Measurements from ENCODE around the gene C1RL.
A peak's percentile ranks its signal among the peaks of the same experiment; 100 is the strongest.

The C1RL gene

DNA sequence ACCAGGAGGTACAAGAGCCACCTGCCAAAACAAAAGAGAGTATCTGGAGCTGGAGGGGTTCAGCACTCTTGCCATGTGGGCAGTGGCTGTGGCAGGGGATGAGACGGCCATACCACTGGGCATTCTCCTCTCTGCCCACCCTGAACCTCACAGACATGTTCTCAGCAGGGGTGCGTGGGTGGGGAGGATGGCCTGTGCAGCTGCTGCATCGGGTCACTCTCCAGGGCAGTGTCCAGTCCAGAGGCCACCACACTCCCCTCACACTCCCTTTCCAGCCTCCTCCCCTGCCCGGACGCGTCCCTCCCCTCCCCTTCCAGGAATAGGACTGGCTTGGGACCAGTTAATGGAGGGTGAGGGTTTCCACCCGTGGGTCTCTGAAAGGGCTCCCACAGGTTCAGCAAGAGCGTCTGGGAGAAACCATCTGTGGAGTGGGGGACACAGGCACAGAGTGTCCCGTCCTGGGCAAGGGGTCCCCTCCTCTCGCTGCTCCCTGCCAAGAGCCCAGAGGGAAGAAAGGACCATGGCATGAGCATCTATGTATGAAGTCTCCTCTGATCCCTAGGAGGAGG lies 17.3 kb downstream of the C1RL start:
- DNase-seq = no peak

DNA sequence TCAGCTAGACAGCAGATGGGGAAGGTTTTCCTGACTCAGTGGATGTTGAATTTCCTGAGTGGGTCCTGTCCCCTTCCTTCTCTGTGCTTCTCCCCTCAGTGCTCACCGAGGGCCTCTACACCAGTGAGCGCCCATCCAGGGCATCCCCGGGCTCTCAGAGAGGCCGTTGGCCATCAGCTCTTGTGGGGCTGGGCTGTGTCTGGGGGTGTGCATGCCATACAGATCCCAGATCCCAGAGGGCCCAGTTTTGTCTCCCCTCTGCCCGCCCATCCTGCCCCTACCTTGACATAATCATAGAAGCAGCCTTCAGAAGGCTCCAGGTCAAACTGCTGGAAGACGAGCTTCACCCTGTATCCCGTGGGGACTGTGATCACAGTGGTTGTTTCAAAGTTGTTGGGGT lies 17.8 kb downstream of the C1RL start:
- DNase-seq = no peak

DNA sequence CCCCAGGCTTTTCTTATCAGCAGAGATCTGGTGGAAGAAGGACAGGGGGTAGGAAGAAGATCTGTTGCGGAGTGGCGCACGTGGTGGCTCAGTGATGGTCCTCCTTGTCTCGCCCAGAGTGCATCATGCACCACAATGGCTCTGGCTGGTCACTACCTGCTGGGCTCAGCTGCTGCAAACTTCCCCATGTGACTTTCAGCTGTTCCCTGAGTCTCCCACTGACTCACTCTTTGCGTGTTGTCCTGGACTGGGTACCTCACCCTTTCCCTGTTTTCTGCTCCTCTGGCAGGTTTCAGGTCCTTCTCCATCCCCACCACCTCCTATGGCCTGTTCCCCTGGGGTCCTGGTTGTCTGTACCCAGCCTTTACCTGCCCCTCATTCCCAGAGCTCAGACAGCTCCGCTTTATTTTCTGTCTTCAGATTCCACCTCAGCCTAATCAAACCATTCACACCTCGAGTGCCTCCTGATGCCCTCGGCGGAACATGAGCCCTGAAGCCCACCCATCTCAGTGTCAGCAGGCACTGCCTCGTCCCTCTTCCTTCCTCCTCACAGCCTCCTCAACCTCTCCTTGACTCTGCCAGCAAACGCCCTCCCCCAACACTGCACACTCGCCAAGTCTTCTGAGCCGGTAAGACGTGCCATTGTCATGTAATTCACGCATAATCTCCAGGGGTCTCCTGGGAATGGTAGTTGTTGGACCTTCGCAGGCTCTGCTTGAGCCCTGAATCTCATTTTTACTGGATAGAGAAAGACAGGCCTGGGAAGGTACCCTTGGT lies 18.6 kb downstream of the C1RL start:
- DNase-seq = no peak

DNA sequence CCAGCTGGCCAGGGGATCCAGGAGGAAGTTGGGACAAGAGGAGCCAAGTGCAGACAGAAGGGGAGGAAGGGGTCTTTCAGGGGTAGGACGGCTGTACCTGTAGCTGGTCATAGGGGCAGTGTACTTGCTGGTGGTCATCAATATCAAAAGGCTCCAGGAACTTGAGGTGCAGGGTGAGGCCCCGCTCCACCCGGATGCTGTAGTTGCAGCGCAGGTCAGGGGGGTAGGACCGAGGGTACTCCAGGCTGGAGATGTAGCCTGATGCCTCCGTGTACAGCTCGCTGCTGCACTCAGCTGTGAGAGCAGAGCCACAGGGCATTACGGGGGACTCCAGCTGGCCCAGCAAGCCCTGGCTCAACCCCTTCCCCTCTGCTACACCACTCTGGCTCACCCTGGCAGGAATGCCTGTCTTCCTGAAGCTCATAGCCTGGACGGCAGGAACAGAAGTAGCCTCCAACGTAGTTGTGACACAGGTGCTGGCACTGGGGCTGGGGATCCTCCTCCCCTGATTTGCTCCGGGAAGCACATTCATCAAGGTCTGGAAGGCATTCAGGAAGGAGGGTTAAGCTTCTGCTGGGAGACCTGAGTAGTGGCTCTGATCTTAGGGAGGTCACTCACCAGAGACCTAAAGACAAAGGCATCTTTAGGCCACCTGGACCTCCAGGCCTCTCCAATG lies 19.7 kb downstream of the C1RL start:
- no peak for DNase-seq

DNA sequence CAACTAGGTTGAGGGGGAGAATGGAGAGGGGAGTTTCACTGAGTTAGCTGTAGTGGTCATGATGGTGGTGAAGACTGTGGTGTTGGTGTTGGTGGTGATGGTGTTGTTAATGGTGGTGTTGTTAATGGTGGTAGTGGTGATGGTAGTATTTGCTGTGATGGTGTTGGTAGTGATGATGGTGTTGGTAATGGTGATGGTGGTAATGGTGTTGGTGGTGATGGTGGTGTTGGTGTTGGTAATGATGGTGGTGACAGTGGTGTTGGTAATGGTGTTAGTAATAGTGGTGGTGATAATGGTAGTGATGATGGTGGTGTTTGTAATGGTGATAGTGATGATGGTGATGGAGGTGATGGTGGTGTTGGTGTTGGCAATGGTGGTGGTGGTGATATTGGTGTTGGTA lies 25.9 kb downstream of the C1RL start:
- no peak for DNase-seq

DNA sequence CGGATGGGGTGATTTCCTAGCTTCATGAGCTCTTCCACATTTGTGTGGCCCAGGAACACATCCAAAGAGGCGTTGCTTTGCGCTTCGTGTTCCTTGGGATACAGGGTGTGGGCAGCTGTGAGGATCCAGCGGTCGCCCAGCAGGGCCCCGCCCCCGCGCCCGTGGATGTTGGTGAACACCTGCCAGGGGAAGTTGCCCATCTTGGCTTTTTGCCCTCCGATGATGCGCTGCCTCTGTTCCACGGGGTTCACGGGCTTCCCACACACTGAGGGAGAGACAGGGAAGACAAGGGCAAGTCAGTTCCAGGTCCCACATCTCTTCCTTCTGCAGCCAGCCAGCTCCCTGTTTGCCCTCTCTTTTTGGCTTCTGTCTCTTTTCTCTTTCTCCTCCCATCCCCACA lies 28.0 kb downstream of the C1RL start:
- DNase-seq = no peak

DNA sequence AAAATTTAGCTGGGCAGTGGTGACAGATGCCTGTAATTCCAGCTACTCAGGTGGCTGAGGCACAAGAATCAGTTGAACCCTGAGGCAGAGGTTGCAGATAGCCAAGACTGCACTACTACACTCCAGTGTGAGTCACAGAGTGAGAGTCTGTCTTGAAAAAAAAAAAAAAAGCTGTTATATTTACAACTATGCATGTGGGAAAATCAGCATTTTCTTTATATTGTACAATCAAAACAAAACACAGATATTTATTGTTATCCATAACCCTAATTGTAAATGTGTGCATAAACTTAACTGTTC lies 29.2 kb downstream of the C1RL start:
- no peak for DNase-seq

DNA sequence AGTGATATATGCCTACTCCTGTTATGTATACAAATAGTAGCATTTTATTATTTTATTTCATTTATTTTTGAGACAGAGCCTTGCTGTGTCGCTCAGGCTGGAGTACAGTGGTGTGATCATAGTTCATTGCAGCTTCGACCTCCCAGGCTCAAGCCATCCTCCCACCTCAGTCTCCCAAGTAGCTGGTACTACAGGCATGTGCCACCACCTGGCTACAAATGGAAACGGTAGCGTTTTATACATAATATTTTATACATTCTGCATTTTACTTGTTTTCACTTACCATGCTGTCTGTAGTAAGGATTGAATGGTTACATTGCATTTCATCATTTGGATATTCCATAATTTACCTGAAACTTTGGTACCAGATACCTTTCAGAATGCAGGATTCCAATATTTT lies 30.9 kb downstream of the C1RL start:
- no peak for DNase-seq

DNA sequence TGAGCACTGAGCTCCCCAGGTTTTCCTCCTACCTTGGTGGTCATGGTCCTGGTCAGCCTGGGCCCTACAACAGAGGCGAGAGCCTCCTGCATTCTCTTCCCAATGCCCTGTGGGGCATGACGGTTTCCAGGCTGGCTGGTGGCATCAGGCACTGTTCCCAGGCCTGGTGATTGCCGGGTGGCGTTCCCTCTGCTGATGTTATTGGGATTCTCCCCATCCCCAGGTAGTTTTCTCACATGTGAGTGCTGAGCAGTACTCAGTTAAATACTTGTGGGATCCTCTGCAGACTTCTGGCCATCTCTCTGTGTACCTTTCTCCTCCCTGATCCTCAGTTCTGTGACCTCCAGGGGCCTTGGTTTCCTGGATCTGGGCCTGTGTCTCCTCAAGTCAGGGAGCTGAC lies 32.5 kb downstream of the C1RL start:
- no peak for DNase-seq

DNA sequence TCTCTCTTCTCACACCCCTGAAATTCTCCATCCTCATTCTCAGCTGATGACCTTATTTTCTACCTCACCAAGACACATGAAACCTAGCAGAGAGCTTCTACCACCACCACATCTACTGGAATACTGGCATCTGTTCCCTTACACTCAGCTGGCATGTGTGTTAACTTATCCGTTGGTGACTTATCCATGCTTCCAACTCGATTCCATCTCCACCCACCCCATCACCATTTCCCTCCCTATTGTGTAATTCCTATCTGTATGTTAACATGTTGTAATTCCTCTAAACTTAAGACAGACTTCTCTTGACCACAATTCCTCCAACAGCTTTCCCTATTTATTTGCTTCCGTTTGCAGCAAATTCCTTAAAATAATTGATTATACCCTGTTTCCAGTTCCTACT lies 33.1 kb downstream of the C1RL start:
- DNase-seq = no peak

DNA sequence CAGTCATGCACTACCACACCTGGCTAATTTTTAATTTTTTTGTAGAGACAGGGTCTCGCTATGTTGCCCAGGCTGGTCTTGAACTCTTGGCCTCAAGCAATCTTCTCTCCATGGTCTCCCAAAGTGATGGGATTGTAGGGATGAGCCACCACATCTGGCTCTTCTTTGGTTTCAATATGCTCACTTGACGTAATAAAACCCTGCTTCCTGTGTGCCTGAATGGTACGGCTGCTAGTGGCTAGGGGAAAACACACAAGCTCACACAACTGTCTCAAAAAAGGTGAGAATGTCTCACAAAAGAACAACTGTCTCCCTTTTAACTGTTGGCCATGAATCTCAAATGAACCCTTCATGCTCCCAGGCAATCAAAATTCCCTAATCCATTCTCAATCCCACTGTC lies 33.5 kb downstream of the C1RL start:
- peak; percentile 4 for DNase-seq

DNA sequence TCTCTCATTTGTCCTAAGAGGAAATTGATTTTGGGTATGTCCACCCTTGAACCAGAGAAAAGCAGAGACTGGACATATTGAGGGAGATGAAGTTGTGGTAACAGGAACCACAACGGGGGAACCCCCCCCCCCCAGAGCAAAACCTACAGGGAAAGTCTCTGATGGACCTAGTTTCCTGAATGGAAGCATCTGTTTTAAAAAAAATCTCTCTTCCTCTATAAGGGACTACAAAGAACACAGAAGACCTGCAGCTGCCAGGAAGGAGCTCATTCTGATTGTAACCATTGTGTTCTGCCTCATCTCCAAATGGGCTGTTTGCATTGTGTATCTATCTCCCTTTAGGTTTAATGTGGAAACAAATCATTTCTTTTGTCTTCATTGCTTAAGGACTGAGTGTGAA lies 35.1 kb downstream of the C1RL start:
- DNase-seq = no peak

DNA sequence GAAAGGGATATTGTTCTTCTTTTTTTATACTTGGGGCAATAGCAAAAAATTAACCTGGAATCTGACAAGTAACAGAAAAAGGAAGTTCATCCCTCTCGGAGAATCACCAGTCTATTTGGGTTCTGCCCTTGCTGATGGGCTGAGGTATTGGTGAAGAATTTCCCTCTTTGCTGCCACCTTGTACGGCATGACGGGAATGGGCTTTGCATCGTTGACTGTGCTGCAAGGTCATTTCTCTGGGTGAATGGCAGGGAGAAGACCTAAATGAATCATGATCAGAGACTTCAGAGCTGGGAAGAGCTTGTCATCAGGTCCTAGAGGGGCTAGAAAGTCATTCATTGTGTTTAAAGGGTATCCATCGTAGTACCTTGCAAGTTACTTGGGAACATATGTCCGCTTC lies 36.5 kb downstream of the C1RL start:
- DNase-seq = no peak

DNA sequence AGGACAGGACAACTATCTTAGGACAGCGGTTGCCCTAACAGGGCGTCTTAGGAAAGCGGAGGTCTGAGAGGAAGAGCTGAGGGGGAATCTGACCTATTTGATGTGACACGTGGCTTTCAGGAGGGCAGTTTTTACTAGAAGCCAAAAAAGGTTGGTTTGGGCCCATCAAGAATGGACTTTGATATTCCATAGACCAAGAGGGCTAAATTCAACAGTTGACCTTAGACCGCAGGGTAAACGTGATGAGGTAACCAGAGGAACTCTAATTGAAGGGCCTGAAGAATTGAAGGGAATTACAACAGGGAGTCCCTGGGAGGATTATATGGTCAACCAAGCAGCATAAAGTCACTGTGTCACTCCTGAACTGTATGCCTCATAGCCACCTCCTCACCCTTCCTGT lies 37.0 kb downstream of the C1RL start:
- no peak for DNase-seq

DNA sequence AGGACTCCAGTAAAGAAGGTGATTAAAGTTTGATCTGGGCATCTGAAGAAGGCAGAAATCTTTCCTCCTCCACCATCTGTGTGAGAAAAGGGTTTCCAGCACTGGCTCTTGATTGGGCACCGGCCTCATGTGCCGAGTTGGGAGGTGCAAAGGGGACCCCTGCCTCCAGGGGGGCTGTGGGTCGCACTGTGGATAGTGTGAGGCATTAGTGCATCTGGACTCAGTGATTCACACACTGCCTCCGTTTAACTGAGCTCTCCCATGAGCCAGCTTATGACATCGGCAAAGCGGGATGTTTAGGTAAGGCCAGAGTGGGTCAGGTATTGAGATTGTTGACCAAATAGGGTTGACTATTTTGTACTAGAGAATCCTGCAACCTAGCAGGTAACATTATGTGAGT lies 39.6 kb downstream of the C1RL start:
- DNase-seq = no peak

DNA sequence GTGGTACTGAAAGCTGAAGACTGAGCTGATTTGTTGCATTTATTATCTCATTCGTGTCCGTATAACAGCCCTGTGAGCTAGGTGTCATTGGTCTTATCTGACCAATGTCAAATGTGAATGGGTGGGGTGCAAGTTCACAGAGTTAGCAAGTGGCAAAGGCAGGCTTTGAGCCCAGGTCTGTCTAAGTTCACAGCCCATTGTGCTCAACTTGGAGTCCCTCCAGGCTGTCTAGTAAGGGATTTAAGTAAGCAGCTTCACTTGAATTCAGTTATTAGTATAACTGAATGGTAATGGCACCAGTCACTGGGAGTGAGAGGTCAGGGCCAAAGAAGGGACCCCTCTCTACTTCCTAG lies 40.0 kb downstream of the C1RL start:
- no peak for DNase-seq

DNA sequence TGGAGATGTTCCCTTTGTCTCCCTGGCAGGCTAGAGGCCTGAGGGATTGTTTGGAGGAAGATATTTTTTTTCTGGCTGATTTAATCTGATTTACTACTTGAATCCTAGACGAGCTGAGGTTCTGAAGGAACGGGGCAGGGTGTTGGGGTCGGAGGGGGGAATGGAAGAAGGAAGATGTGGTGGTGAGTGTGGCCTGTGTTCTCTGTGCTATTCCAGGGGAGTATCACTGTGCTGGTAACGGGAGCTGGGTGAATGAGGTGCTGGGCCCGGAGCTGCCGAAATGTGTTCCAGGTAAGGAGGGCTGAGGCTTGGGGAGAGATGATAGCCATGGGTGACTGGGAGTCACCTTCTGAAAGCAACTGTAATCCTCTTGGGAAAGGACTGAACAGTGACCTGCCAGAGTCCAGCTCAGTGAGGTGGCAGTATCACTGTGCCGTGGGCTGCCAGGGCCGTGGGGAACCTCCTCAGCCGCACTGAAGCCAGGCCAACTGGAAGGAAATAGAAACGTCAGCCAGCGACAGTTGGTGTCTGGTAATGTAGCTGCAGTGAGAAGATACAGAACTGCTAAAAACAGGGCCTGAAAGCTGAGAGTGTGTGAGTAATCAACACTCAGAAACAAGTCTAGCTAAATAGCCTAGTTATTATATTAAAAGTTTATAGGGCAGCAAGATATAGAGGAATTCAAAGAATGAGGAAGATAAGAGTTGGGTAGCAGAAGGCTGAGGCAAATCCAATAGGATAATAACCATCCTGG lies 40.6 kb downstream of the C1RL start:
- no peak for DNase-seq

DNA sequence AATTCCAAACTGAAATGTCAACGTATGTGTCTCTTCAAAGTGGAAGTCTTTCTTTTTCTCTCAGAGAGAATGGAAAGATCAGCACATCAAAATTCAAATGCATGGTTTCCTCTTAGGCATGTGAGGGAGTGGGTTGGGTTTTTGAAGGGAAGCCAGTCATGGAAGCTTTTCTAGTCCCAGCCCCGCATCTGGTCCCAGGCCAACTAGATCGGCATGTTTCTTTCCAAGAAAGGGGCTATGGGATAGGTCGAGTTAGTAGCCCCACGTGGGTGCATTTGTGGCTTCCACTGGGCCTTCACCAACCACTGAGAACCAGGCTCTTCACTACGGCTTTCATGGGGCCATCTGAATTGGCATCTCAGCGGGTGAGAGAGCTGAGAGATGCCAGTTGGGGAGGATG lies 41.9 kb downstream of the C1RL start:
- DNase-seq = no peak

DNA sequence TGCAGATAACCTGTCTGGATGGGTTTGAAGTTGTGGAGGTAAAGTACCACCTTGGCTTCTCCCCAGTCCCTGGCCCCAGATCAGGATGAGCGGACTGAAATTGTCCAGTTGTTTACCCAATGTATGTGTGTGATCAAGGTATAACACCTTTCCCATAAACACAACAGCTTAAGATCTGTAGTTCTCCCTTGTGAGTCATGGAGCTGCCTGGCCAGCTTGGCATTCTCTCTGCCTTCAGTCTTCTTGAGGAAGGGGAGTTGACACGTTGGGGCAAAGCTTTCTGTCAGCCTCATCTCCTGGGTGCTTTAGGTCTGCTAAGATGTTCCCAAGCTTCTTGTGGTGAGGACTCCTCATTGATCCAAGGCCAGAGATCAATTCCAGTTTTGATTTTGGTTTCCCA lies 42.4 kb downstream of the C1RL start:
- DNase-seq = no peak

DNA sequence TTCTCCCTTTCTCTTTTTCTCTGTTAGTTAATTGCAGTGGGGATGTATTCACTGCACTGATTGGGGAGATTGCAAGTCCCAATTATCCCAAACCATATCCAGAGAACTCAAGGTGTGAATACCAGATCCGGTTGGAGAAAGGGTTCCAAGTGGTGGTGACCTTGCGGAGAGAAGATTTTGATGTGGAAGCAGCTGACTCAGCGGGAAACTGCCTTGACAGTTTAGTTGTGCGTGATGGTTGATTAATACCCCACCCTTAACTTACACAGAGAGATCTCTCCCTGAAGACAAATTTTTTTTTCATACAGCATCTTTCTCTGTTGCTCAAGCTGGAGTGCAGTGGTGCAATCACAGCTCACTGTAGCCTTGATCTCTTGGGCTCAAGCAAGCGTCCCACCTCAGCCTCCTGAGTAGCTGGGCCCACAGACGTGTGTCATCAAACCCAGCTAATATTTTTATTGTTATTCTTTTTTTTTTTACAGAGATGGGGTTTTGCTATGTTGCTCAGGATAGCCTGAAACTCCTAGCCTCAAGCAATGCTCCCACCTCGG lies 43.9 kb downstream of the C1RL start:
- no peak for DNase-seq

DNA sequence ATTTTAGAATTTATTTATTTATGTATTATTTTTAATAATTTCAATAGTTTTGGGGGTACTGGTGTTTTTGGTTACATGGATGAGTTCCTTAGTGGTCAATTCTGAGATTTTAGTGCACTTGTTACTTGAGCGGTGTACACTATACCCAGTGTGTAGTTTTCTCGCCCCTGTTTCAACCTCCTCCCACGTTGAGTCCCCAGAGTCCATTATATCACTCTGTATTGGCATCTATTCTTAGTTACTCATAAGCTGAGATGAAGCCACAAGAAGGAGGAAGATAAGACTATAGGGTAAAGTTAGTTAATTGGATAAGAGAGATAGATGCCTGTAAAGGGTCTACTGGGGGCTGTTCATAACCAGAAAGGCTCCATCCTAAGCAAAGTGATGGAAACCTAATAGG lies 44.5 kb downstream of the C1RL start:
- no peak for DNase-seq

DNA sequence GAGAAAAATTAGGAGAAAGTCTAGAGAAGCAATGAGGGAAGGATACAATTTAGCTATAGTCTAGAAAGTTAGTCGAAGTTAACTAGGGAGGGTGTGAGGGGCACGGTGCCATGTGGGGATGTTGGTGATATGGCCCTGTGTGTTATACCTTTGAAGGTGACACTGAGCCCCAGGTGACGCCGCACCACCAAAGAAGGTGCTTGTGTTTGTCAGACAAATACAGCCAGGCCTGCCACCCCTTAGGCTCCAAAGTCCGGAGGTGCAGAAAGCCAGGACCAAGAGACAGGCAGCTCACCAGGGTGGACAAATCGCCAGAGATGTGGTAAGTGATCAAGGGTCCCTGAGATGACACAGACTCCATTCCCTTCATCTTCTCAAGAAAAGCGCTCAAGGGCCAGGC lies 47.4 kb downstream of the C1RL start:
- no peak for DNase-seq

DNA sequence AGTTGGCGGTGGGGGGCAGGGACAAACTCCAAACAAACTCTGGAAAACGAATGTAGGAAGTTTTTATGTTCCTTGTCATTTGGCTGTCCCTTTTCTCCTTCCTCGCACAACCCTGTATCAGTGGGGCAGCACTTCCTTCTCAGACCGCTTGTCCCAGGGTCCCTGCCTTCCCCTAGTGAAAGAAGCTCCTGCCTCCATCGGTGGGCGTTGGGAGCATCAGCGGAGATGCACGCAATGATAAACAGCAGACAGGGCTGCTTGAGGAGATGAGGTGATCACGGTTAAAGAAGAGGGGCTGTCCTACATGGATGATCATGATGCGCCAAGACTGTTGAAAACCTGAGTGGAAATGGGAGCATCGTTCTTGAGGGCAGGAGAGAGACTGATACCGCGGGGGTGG lies 47.9 kb downstream of the C1RL start:
- DNase-seq = no peak
